Sciatic nerve (tissue), 2 donors: ENCODE results near the gene LDLRAD4. TPM values are rescaled to one million over a fixed set of nuclear protein-coding genes. Genes with fewer than 3 reads are reported as not detected.

Experiments used
- ATAC-seq: fragments of 200-7000 bp; cut with Tn5 transposase; one replicate; pipeline ENCODE4 v1.9.1; 2020; ENCODE audit warnings: mild to moderate bottlenecking, moderate library complexity
- DNase-seq: peaks from one replicate; pipeline ENCODE4 v3.0.0-alpha.2; 2020; ENCODE audit warnings: low spot score
- intact Hi-C: fragments of 100-400 bp; cut with DNase I; formaldehyde crosslinking; loops from one replicate; pipeline ENCODE4 v1.14.2; 2022
- total RNA-seq: library from RNA; stranded (reverse); fragmentation: NEBNext Ultra II Directional; extraction: Animal tissue kit (Norgen Biotek cat#: 25700); gene quantifications from one replicate; pipeline ENCODE4 v1.2.1, GENCODE V29; 2021
- donor health status: DM: no; HTN: no; CAD: no.
- donor health status: DM: no; HTN: no; CAD: no.

LDLRAD4 gene
- total RNA-seq, 1 donor from 2014 or later = 27.1 TPM

- intact Hi-C loops = no loop called here
Measured at GRCh38 chr18:13454363-13455150, 236.0 kb downstream of the LDLRAD4 start.

DNA sequence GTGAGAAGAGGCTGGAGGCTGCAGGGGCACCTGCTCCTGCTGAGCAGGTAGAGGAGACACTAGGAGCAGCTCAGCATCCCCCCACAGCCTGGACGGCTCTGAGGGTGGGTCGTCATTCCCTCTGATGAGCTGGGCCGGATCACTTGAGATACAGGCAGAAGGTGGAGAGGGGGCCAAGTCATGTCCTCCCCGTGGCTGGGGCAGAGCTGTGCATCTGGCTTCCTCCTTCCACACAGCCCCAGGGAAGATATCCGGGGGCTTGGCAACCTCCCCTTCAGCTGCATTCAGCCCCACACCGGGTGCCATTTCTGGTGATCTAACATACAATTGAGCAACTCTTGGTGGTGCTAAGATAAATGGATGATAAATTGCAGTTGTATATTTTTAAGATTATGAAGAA is 236.9 kb downstream of the LDLRAD4 start:
- DNase-seq (no peak), ATAC-seq (no peak)
- intact Hi-C loops = no loop called here

More at GRCh38 chr18:13454363-13455150, 236.0 kb downstream of the LDLRAD4 start:
- DNase-seq = no peak
- no peak for ATAC-seq

DNA sequence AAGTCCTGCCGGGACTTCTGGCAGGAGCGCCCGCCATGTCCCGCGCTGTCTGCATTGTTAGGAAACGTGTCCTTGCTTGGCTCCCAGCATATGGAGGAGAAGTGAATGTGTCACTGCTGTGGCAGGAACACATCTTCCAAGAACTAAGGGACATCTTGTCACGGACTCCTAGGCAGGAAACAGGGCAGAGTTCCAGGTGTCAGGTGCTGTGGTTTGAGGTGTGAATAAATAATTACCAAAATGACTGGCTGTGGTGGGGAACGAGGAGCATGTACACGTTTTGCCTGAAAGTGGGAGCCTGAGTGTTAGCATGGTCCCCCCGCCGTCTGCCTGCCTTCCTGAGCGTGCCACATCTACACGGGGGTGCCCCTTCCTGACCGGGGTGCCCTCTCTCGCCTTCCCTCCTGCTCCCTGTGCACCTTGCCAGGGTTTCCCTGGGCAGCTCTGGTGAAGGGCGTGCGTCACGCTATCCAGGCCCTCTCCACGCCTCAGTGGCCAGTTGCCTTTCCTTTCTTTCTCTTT is 237.5 kb downstream of the LDLRAD4 start:
- no peak for DNase-seq
- no peak for ATAC-seq
- intact Hi-C loops = no loop called here

DNA sequence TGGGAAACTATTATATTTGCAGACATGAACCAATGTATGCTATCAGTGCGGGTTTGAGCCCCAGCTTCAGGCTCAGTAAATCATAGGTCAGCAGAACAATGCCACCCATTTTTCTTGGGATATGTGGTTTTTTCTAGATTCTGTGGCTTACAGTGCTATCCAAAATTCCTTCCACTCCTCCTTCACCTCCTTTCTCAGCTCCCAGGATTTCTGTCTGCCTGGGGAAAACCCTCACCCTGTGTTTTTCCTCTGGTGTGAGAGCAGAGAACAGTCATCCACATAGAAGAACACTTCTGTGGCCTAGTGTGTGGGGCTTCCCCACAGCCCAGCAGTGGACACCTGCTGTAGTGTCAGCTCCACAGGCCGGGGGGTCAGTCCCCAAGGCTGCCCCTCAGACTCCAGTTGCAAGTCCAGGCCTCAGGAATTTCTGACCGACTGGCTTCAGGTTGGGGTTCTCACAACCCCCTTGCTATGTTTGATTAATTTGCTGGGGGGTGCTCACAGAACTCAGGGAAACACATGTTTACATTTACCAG is 238.2 kb downstream of the LDLRAD4 start:
- no peak for ATAC-seq
- intact Hi-C loops = no loop called here
- DNase-seq = no peak

DNA sequence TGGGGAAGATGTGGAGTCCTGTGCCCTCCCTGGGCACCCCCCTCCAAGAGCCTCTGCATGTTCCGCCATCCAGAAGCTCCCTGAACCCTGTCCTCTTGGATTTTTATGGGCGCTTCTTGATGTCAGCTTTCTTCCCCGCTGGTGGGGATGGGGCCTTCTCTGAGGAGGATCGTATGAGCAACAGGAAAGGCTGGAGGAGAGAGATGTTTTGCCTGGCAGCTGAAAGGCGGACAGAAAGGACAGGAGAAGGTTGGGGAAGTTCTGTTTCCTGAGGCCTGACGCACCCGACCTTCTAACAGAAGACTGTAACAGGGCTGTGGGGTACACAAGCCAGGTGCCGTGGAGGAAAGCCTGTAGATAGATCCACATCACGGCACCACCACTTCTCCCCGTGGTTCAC is 238.8 kb downstream of the LDLRAD4 start:
- DNase-seq (no peak), ATAC-seq (no peak)
- intact Hi-C loops = no loop called here

GRCh38 chr18:13460946-13461345 is 242.4 kb downstream of the LDLRAD4 start:
- DNase-seq (no peak), ATAC-seq (no peak)
- intact Hi-C loops = no loop called here

DNA sequence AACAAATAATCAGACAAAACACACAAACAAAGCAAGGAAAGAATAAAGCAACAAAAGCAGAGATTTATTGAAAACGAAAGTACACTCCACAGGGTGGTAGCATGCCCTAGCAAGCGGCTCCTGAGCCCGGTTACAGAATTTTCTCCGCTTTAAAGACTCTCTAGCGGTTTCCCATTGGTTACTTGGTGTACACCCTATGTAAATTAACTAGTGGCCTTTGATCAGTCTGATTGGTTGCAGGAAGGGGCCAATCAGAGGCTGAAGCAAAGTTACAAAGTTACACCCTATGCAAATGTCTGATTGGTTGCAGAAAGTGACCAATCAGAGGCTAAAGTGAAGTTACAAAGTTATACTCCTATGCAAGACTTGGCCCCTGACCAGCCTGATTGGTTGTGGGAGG is 242.9 kb downstream of the LDLRAD4 start:
- DNase-seq (no peak), ATAC-seq (no peak)
- intact Hi-C loops = no loop called here

- intact Hi-C loops = no loop called here
- ATAC-seq (no peak), DNase-seq (no peak)
Measured at GRCh38 chr18:13461936-13462335, 243.4 kb downstream of the LDLRAD4 start.

DNA sequence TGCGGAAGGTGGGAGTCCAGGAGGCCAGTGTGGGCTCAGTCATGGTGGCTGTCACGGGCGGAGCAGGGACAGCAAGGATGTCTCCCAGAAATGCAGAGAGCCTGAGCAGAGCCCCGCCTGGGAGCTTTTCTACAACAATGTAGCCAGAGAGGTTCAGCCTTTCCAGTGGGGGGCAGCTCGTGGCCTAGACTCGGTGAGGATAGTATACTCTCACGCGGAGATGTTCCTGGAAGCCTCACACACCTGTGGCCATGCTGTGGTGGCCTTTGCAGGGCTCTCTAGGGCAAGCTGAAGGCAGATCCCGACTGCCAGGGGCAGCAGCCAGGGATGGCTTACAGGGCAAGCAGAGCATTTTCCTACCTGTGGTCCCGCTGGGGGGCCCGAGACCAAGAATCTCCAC is 244.1 kb downstream of the LDLRAD4 start:
- DNase-seq (no peak), ATAC-seq (no peak)
- intact Hi-C loops = no loop called here

DNA sequence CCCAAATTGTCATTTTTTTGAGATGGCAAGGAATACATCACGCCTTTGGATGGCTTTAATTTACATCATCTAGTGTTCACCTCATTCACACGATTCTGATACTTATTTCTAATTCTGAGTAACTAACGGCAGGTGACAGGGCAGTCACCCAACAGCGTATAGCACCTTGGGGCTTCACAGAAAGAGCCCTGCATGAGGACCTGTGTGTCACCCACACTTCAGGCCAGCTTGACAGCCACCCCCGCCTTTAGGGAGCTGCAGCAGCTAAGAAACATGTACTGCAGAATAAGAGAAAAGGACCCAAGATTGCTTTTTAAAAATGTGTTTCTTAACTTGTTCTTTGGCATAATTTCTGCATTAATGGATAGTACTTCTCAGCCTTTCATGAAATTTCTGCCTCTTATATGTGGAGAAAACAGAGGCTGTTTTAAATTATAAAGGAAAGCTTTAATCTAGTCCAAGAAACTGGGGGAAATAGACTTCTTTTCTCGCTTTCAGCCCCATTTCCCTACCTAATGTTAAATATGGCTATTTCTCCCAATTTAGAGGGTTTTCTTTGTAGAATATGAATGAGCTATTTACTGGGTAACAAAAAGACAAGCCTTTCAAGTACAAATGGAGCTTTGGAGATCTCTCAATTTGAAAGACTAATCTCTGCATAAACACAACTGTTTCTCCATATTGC is 245.1 kb downstream of the LDLRAD4 start:
- peak; percentile 28 for DNase-seq
- intact Hi-C loops = no loop called here

GRCh38 chr18:13464432-13465123 is 246.0 kb downstream of the LDLRAD4 start:
- DNase-seq (peak; percentile 65), ATAC-seq (peak; percentile 87)

More for the DNA sequence above, 245.1 kb downstream of the LDLRAD4 start:
- ATAC-seq = no peak

DNA sequence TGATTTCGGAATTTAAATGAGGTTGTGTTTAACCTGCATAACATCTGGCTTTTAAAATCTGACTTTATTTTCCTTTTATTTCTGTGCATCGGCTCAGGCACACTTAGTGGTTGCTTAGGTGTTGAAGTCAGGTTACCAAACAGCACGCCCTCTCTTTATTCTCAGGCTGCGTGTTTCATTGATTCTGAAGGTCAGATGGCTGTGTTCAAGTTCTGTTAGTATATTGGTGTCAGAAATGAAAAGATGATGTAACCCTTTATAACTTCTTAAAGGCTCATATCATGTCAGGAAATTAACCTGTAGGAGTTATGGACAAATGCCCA is 246.5 kb downstream of the LDLRAD4 start:
- intact Hi-C loops = no loop called here
- no peak for ATAC-seq
- DNase-seq = no peak

More at GRCh38 chr18:13464432-13465123, 246.0 kb downstream of the LDLRAD4 start:
- intact Hi-C loops = no loop called here

DNA sequence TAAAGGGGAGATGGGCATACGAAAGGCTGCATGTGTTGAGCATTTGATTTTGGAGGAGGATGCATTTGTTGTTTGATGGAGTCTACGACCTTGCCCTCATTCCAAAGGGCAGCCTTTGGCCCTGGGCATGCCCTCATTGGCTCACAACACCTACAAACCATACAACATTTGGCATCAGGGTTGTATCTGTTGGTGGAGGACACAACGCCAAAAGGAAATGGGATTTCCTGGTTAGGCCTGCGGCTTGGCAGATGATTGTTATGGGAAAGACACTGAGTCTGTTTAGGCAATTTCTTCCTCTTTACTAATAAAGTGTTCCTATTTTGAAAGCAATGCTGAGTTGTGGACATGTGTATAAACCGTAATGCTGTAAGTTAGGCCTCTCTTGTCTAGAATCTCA is 246.9 kb downstream of the LDLRAD4 start:
- intact Hi-C loops = no loop called here
- DNase-seq = no peak
- peak; percentile 32 for ATAC-seq

- DNase-seq (no peak), ATAC-seq (peak; percentile 60)
- intact Hi-C loops = no loop called here
Measured at GRCh38 chr18:13470516-13471197, 252.1 kb downstream of the LDLRAD4 start.

DNA sequence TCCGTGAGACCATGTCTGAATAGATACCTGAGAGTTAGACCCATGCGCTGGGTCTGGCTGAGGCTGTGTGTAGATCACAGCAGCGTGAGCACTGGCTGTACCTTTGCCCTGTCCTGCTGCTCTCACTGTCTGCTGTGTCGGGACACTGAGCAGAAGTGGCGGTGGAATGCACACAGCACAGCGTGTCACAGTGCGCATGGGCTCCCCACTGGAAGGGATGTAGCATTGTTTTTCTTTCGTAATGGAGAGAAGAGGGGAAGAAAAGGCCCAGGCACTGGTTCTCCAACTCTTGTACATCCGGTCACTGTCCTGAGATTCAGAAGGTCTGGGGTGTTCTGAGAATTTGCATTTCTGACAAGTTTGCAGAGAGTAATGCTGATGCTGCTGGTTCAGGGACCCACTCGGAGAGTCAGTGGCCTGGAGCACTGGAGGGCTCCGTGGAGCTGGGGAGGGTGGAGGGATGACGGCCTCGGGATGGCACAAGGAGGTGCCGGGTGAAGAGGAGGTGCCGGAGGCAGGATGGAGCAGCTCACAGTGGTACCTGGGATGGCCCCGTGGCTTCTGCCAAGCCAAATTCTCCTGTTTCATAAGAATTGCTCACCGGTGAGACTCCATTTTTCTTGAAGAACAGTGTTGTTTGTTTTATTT is 252.8 kb downstream of the LDLRAD4 start:
- peak; percentile 63 for ATAC-seq
- peak; percentile 42 for DNase-seq
- intact Hi-C loops = no loop called here

DNA sequence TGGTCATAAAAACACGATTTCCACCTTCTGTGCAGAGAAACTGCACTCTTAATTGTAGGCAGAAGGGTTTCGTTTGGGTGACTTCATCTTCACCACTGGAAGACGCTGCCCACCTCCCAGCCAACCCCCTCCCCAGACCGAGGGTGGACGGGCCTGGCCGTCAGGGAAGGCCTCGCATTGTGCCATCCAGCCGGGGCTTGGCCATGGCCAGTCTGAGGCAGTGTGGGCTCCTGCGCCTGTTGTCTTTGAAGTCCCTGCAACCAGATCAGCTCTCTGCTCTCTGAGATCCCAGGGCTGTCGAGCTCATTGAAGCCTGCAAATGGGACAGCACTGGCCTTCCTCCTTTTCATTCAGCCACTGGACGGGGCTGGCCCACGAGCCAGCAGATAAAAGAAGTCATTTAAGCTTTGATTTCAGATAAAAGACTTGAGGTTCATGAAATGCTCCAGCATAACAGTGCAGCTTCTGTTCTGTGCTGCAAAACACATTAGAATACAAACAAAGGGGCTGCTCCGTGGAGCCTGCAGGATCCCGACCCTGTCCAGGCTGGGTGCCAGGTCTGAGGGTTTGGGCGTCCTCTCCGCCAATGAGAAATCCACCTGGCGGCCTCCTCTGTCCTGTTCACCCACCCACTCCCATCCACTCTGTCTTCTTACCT is 253.5 kb downstream of the LDLRAD4 start:
- ATAC-seq (peak; percentile 74), DNase-seq (peak; percentile 56)
- intact Hi-C loops = no loop called here

DNA sequence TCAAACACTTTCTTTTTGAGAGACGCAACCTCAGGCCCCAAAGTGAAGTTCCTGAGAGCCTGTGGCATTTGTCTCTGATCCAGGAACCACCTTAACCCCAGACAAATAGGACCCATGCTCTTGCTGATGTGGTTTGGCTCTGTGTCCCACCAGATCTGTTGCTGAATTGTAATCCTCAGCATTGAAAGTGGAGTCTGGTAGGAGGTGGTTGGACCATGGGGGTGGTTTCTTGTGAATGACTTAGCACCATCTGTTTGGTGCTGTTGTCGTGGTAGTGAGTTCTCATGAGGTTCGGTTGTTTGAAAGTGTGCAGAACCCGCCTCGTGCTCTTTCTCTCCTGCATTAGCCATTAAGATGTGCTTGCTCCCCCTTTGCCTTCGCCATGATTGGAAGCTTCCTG is 255.2 kb downstream of the LDLRAD4 start:
- intact Hi-C loops = no loop called here
- ATAC-seq (no peak), DNase-seq (peak; percentile 5)

DNA sequence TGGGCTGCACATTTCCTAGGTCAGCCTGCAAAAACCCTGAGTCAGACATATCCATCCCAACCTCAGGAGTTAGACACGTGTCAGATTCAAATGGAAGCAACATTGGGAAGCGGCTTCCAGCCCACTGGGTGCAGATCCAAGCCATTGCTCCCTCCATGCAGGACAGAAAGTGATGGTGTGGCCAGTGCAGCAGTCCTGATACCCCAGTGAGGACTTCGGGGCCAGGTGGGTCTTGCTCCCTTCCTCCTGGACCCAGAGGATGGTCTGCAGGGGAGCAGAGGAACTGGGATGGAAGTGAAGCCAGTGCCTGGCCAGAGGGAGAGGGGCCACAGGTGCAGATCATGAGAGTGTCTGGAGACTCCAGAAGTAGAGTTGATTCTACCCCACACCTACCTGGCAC is 255.8 kb downstream of the LDLRAD4 start:
- intact Hi-C loops = no loop called here
- ATAC-seq = no peak
- DNase-seq = peak; percentile 28
